Measurements from ENCODE around the gene TGM3.

- TF ChIP-seq EZH2 (IDR thresholded peaks at IDR 0.05; ENCODE audit: low read depth, unreplicated experiment) (no peak), POLR2AphosphoS5 (IDR thresholded peaks at IDR 0.05; ENCODE audit: low read depth) (no peak), JUNB (IDR thresholded peaks at IDR 0.05; ENCODE audit: unreplicated experiment) (no peak), ETS1 (IDR thresholded peaks at IDR 0.05) (no peak), EZH2phosphoT487 (IDR thresholded peaks at IDR 0.05; ENCODE audit: unreplicated experiment) (no peak), STAT1 (IDR thresholded peaks at IDR 0.05; ENCODE audit: unreplicated experiment) (no peak), CREB1 (CRISPR knock-in tag; IDR thresholded peaks at IDR 0.05; ENCODE audit: low read depth) (no peak), NANOG (IDR thresholded peaks at IDR 0.05; ENCODE audit: borderline replicate concordance) (no peak)
- TF ChIP-seq, protein P1, sequence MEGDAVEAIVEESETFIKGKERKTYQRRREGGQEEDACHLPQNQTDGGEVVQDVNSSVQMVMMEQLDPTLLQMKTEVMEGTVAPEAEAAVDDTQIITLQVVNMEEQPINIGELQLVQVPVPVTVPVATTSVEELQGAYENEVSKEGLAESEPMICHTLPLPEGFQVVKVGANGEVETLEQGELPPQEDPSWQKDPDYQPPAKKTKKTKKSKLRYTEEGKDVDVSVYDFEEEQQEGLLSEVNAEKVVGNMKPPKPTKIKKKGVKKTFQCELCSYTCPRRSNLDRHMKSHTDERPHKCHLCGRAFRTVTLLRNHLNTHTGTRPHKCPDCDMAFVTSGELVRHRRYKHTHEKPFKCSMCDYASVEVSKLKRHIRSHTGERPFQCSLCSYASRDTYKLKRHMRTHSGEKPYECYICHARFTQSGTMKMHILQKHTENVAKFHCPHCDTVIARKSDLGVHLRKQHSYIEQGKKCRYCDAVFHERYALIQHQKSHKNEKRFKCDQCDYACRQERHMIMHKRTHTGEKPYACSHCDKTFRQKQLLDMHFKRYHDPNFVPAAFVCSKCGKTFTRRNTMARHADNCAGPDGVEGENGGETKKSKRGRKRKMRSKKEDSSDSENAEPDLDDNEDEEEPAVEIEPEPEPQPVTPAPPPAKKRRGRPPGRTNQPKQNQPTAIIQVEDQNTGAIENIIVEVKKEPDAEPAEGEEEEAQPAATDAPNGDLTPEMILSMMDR (conservative IDR thresholded peaks at IDR 0.05; ENCODE audit: low read depth in 2 of 2) = no peak
- TF ChIP-seq, protein P2, sequence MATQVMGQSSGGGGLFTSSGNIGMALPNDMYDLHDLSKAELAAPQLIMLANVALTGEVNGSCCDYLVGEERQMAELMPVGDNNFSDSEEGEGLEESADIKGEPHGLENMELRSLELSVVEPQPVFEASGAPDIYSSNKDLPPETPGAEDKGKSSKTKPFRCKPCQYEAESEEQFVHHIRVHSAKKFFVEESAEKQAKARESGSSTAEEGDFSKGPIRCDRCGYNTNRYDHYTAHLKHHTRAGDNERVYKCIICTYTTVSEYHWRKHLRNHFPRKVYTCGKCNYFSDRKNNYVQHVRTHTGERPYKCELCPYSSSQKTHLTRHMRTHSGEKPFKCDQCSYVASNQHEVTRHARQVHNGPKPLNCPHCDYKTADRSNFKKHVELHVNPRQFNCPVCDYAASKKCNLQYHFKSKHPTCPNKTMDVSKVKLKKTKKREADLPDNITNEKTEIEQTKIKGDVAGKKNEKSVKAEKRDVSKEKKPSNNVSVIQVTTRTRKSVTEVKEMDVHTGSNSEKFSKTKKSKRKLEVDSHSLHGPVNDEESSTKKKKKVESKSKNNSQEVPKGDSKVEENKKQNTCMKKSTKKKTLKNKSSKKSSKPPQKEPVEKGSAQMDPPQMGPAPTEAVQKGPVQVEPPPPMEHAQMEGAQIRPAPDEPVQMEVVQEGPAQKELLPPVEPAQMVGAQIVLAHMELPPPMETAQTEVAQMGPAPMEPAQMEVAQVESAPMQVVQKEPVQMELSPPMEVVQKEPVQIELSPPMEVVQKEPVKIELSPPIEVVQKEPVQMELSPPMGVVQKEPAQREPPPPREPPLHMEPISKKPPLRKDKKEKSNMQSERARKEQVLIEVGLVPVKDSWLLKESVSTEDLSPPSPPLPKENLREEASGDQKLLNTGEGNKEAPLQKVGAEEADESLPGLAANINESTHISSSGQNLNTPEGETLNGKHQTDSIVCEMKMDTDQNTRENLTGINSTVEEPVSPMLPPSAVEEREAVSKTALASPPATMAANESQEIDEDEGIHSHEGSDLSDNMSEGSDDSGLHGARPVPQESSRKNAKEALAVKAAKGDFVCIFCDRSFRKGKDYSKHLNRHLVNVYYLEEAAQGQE (IDR thresholded peaks at IDR 0.05; ENCODE audit: unreplicated experiment) = no peak
Measured at GRCh38 chr20:2386516-2387179, 90.8 kb downstream of the TGM3 start.
